SU-DHL-6 (cell line): ENCODE measurements around the gene SUSD2.

Source experiments
- EZH2phosphoT487 ChIP-seq: fragments of 200-600 bp; sonication (generic), shearing (Covaris generic); conservative IDR thresholded peaks from 2 replicates; pipeline ENCODE4 v1.6.1; 2018; ENCODE audit warnings: mild to moderate bottlenecking, antibody characterized with exemption, low read length, moderate library complexity, mixed read lengths
- TF ChIP-seq, protein P1 (sequence below): fragments of 200-600 bp; sonication (generic); IDR thresholded peaks from one replicate; pipeline ENCODE4 v1.5.1; 2017; ENCODE audit warnings: antibody characterized with exemption, mild to moderate bottlenecking, low read length, moderate library complexity; ENCODE audit not compliant: insufficient read depth, poor library complexity, severe bottlenecking

GRCh38 chr22:24159650-24160049 is 21.6 kb upstream of the SUSD2 start:
- TF ChIP-seq EZH2phosphoT487 = no peak
- TF ChIP-seq, protein P1, sequence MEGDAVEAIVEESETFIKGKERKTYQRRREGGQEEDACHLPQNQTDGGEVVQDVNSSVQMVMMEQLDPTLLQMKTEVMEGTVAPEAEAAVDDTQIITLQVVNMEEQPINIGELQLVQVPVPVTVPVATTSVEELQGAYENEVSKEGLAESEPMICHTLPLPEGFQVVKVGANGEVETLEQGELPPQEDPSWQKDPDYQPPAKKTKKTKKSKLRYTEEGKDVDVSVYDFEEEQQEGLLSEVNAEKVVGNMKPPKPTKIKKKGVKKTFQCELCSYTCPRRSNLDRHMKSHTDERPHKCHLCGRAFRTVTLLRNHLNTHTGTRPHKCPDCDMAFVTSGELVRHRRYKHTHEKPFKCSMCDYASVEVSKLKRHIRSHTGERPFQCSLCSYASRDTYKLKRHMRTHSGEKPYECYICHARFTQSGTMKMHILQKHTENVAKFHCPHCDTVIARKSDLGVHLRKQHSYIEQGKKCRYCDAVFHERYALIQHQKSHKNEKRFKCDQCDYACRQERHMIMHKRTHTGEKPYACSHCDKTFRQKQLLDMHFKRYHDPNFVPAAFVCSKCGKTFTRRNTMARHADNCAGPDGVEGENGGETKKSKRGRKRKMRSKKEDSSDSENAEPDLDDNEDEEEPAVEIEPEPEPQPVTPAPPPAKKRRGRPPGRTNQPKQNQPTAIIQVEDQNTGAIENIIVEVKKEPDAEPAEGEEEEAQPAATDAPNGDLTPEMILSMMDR = no peak
